ENCODE measurements around the gene SLCO1A2.

DNA sequence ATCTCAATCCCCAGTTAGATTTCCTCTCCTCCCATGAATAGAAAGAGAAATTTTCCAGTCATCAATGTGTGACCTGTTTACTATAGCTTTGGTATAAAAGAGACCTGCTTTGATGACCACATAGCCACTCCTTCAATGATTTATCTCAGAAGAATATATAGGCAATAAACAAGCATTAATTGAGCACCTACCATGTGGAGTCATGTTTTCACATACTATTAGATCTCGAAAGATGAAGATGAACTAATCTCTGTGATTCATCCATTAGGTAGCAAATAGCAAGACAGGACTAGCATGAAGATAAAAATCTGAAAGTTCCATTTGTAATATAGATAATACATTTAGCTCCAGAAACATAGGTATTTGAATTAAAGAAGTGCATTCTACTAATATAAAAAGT, 40.5 kb downstream of the SLCO1A2 start:
- TF ChIP-seq, protein P1, sequence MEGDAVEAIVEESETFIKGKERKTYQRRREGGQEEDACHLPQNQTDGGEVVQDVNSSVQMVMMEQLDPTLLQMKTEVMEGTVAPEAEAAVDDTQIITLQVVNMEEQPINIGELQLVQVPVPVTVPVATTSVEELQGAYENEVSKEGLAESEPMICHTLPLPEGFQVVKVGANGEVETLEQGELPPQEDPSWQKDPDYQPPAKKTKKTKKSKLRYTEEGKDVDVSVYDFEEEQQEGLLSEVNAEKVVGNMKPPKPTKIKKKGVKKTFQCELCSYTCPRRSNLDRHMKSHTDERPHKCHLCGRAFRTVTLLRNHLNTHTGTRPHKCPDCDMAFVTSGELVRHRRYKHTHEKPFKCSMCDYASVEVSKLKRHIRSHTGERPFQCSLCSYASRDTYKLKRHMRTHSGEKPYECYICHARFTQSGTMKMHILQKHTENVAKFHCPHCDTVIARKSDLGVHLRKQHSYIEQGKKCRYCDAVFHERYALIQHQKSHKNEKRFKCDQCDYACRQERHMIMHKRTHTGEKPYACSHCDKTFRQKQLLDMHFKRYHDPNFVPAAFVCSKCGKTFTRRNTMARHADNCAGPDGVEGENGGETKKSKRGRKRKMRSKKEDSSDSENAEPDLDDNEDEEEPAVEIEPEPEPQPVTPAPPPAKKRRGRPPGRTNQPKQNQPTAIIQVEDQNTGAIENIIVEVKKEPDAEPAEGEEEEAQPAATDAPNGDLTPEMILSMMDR (optimal IDR thresholded peaks at IDR 0.05 in 1 of 3, IDR thresholded peaks at IDR 0.05 in 1 of 3, conservative IDR thresholded peaks at IDR 0.05 in 1 of 3; ENCODE audit: extremely low read depth in 1 of 3, insufficient read depth in 2 of 3, low read length in 3 of 3): no peak
- TF ChIP-seq EZH2 (IDR thresholded peaks at IDR 0.05; ENCODE audit: low read length): no peak

Measured in keratinocyte (primary cell).